ENCODE results near the gene HMOX2. TPM values are rescaled to one million over a fixed set of nuclear protein-coding genes. Genes with fewer than 3 reads are reported as not detected.

The HMOX2 gene
- total and polyA plus RNA-seq, 11 donors: 60.6 to 250 (median 117) TPM

DNA sequence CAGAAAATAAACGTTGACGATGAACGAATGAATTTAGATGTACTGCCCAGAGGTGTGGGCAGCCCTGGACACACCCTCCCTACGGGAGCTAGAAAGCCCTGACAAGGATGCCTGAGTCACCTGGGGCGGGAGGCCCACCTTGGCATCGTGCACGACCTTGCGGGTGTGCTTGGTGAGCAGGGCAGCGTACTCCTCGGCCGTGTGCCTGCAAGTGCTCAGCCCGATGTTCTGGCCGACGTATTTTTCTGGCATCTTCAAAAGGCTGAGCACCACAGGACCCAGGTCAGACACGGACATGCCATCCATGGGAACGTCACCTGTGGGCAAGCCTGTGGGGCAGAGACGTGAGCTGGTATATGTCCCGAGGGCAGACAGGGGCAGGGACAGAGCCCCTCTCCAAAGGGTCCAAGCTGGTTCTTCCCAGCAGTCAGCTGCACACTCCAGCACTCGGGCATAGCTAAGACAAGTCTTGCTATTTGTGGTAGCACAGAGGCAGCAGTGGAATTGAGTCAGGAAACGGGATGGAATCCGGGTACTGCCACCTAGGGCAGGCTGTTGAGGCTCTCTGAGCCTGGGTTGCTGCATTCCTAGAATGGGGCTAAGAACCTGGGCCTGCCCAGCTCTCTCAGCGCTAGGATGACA is 12.6 kb upstream of the HMOX2 start:
- TF ChIP-seq, protein P1, sequence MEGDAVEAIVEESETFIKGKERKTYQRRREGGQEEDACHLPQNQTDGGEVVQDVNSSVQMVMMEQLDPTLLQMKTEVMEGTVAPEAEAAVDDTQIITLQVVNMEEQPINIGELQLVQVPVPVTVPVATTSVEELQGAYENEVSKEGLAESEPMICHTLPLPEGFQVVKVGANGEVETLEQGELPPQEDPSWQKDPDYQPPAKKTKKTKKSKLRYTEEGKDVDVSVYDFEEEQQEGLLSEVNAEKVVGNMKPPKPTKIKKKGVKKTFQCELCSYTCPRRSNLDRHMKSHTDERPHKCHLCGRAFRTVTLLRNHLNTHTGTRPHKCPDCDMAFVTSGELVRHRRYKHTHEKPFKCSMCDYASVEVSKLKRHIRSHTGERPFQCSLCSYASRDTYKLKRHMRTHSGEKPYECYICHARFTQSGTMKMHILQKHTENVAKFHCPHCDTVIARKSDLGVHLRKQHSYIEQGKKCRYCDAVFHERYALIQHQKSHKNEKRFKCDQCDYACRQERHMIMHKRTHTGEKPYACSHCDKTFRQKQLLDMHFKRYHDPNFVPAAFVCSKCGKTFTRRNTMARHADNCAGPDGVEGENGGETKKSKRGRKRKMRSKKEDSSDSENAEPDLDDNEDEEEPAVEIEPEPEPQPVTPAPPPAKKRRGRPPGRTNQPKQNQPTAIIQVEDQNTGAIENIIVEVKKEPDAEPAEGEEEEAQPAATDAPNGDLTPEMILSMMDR (IDR thresholded peaks at IDR 0.05): no peak
- TF ChIP-seq POLR2A (IDR thresholded peaks at IDR 0.05): no peak
- intact Hi-C loops (cut with DNase I): no loop called here

DNA sequence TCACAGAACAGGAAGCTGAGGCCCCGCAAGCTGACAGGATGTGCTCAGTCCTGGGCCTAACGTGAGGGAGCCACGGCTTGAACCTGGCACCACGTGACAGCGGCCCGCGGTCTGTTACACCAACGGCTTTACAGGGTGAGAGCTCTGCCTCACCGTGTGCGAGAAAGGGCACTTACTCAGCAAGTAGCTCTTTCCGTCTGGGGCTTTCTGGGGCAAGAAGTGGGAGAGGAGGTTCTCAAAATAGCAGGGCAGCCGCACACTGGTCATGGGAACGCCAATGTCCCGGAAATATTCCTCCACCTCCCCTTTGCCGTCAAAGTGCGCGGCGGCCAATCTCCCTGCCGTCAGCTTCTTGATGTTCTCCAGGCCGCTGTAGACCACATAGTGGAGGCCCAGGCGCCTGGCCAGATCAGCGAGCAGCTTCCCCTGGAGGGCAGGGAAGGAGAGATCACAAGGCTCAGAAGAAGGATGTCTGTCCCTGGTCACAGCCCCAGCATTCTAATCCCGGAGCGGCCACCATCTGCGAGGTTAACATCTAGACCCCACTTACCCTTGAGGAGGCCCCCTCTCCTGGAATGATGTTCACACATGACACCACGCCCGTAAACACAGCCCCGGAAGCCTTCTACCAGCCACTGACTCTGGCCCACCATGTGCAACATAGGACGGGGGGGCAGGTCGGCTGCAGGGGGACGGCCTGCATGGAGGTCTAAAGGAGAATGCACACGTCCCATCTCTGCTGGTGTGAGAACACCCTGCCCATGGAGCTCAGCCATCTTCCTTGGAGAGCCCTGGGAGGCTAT is 10.0 kb upstream of the HMOX2 start:
- peak overlapping the region in 11 of 12 donors; percentile 67 to 92 (median 81) for H3K27ac ChIP-seq
- intact Hi-C loops (cut with DNase I): loop anchor here in 1 of 10 donors (5.0 kb wide), 1 partner anchor 34 kb away; no protein-coding TSS in a partner anchor
- H3K4me1 ChIP-seq: peaks cover 0 to 14% (median 4%) of the 10 kb centered on the region in 12 donors
- peak overlapping the region in 1 of 12 donors; percentile 9 for H3K4me3 ChIP-seq
- ATAC-seq: peak; percentile 87 to 93 (median 91)
- peaks cover 0 to 81% (median 23%) of the 10 kb centered on the region in 9 donors for H3K36me3 ChIP-seq
- WGBS, 4 donors: 53 to 72% (median 63%) methylated on average over 23 to 32 of the region's 32 CpGs
- H3K27me3 ChIP-seq: no peaks in the 10 kb centered on the region
- H3K9me3 ChIP-seq: no peaks in the 10 kb centered on the region
- TF ChIP-seq, protein P1 (IDR thresholded peaks at IDR 0.05): no peak
- TF ChIP-seq POLR2A (IDR thresholded peaks at IDR 0.05): peak in 1 of 2 donors; percentile 51
- peak; percentile 74 to 90 (median 80) for DNase-seq

More for the DNA sequence above, 12.6 kb upstream of the HMOX2 start:
- ATAC-seq (no peak), DNase-seq (no peak)
- Histone ChIP-seq H3K27ac (peak overlapping the region in 3 of 12 donors; percentile 14 to 90 (median 34)), H3K27me3 (no peaks in the 10 kb centered on the region), H3K9me3 (no peaks in the 10 kb centered on the region), H3K4me3 (no peak overlapping the region), H3K4me1 (peaks cover 0 to 20% (median 4%) of the 10 kb centered on the region in 12 donors), H3K36me3 (peaks cover 0 to 79% (median 31%) of the 10 kb centered on the region in 9 donors)
- WGBS, 4 donors: 80 to 83% (median 82%) methylated on average over 19 to 22 of the region's 22 CpGs

DNA sequence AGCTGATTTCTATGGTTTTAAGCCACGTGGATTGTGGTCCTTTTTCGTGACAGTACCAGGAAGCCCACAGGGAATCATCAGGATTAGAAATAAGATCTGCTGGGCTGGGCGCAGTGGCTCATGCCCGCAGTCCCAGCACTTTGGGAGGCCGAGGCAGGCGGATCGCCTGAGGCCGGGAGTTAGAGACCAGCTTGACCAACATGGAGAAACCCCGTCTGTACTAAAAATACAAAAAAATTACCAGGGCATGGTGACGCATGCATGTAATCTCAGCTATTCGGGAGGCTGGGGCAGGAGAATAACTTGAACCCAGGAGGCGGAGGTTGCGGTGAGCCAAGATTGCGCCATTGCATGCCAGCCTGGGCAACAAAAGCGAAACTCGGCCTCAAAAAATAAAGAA is 8.3 kb upstream of the HMOX2 start:
- intact Hi-C loops (cut with DNase I): loop anchor here in 1 of 10 donors (5.0 kb wide), 1 partner anchor 36 kb away; no protein-coding TSS in a partner anchor
- Histone ChIP-seq H3K27me3 (no peaks in the 10 kb centered on the region), H3K9me3 (no peaks in the 10 kb centered on the region), H3K4me3 (no peak overlapping the region), H3K27ac (no peak overlapping the region), H3K4me1 (peaks cover 0 to 14% (median 4%) of the 10 kb centered on the region in 12 donors), H3K36me3 (peaks cover 0 to 68% (median 22%) of the 10 kb centered on the region in 9 donors)
- DNase-seq (no peak), ATAC-seq (no peak)
- TF ChIP-seq, protein P1 (IDR thresholded peaks at IDR 0.05): no peak
- no peak for TF ChIP-seq POLR2A (IDR thresholded peaks at IDR 0.05)
- 94 to 97% (median 96%) methylated on average over 16 of the region's 16 CpGs for WGBS, 4 donors

DNA sequence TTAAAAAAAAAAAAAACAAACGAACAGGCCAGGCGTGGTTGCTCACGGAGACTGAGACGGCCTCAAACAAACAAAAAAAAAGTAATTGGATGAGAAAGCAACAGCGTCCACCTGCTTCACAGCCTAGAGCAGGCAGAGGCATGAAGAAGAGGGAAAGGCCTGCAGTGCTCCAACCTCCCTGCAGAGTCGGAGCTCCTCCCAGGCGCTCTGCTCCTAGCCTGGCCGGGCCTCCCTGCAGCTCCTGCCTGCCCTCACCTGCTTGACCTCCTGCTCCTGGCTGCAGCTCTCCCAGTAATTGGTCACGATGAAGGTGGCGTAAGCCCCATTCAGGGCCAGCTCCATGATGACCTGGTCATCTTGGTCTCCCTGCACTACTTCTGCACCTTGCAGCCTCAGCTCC is 7.2 kb upstream of the HMOX2 start:
- Histone ChIP-seq H3K36me3 (peaks cover 0 to 58% (median 16%) of the 10 kb centered on the region in 9 donors), H3K9me3 (no peaks in the 10 kb centered on the region), H3K4me3 (no peak overlapping the region), H3K27ac (no peak overlapping the region), H3K27me3 (no peaks in the 10 kb centered on the region), H3K4me1 (peaks cover 0 to 19% (median 6%) of the 10 kb centered on the region in 12 donors)
- TF ChIP-seq, protein P1 (IDR thresholded peaks at IDR 0.05): no peak
- TF ChIP-seq POLR2A (IDR thresholded peaks at IDR 0.05): no peak
- WGBS, 4 donors: 91 to 94% (median 93%) methylated on average over 10 of the region's 10 CpGs
- no peak for ATAC-seq
- intact Hi-C loops (cut with DNase I): loop anchor here in 1 of 10 donors (5.0 kb wide), 1 partner anchor 37 kb away; no protein-coding TSS in a partner anchor
- no peak for DNase-seq

Data from heart left ventricle (tissue), 16 donors.